ENCODE results near the gene ELF3. TPM values are rescaled to one million over a fixed set of nuclear protein-coding genes. Genes with fewer than 3 reads are reported as not detected.

The ELF3 gene
- total and polyA plus RNA-seq, 2 of the 4 experiments (the other 2 are of a cell fraction) = under 0.01 to 0.38 TPM

DNA sequence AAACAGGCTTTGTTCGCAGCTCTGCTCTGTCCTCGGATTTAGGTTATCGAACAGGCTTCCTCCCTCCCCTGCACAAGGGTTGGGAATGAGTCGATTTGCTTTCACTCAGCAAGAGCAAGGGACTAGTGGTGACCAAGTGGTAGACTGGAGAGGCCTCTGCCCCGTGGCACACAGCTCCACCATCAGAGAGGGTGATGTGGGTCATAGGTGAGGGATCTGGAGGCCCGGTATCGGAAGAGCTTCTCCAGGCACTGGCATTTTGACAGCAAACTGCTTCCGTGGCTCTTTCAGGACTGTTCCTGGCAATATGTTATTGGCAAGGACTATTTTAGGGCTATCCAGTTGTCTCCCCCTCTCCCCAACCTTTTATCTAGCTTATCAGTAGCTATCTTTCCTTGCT lies 3.1 kb upstream of the ELF3 start:
- no peak overlapping the region for H3K18ac ChIP-seq (ENCODE audit: low read depth, low read length)
- no peak overlapping the region for H3K4me3 ChIP-seq (ENCODE audit: insufficient read depth, low read depth, low read length)
- TF ChIP-seq RAD21 (IDR thresholded peaks at IDR 0.05; ENCODE audit: low read length) (no peak), RFX5 (IDR thresholded peaks at IDR 0.05; ENCODE audit: low read depth, low read length) (no peak), FOS (IDR thresholded peaks at IDR 0.05; ENCODE audit: low read depth, low read length) (no peak), SMC3 (IDR thresholded peaks at IDR 0.05; ENCODE audit: low read depth, low read length) (no peak), MXI1 (IDR thresholded peaks at IDR 0.05; ENCODE audit: borderline replicate concordance, low read depth, low read length) (no peak), CEBPB (IDR thresholded peaks at IDR 0.05; ENCODE audit: low read depth, low read length) (no peak), CHD1 (IDR thresholded peaks at IDR 0.05; ENCODE audit: low read depth, low read length) (no peak), MAZ (IDR thresholded peaks at IDR 0.05; ENCODE audit: borderline replicate concordance, low read depth, low read length) (no peak), MAFK (IDR thresholded peaks at IDR 0.05; ENCODE audit: low read depth, low read length) (no peak), POLR2A (IDR thresholded peaks at IDR 0.05; ENCODE audit: low read depth, low read length) (no peak), RCOR1 (IDR thresholded peaks at IDR 0.05; ENCODE audit: insufficient replicate concordance, low read length) (no peak), BHLHE40 (IDR thresholded peaks at IDR 0.05; ENCODE audit: low read depth, low read length) (no peak), NFE2L2 (IDR thresholded peaks at IDR 0.05; ENCODE audit: low read depth, low read length) (no peak)
- TF ChIP-seq, protein P1, sequence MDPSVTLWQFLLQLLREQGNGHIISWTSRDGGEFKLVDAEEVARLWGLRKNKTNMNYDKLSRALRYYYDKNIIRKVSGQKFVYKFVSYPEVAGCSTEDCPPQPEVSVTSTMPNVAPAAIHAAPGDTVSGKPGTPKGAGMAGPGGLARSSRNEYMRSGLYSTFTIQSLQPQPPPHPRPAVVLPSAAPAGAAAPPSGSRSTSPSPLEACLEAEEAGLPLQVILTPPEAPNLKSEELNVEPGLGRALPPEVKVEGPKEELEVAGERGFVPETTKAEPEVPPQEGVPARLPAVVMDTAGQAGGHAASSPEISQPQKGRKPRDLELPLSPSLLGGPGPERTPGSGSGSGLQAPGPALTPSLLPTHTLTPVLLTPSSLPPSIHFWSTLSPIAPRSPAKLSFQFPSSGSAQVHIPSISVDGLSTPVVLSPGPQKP (IDR thresholded peaks at IDR 0.05; ENCODE audit: borderline replicate concordance, low read depth, low read length) = no peak
- TF ChIP-seq, protein P2, sequence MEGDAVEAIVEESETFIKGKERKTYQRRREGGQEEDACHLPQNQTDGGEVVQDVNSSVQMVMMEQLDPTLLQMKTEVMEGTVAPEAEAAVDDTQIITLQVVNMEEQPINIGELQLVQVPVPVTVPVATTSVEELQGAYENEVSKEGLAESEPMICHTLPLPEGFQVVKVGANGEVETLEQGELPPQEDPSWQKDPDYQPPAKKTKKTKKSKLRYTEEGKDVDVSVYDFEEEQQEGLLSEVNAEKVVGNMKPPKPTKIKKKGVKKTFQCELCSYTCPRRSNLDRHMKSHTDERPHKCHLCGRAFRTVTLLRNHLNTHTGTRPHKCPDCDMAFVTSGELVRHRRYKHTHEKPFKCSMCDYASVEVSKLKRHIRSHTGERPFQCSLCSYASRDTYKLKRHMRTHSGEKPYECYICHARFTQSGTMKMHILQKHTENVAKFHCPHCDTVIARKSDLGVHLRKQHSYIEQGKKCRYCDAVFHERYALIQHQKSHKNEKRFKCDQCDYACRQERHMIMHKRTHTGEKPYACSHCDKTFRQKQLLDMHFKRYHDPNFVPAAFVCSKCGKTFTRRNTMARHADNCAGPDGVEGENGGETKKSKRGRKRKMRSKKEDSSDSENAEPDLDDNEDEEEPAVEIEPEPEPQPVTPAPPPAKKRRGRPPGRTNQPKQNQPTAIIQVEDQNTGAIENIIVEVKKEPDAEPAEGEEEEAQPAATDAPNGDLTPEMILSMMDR (conservative IDR thresholded peaks at IDR 0.05; ENCODE audit: low read depth, low read length) = no peak
- TF ChIP-seq, protein P3, sequence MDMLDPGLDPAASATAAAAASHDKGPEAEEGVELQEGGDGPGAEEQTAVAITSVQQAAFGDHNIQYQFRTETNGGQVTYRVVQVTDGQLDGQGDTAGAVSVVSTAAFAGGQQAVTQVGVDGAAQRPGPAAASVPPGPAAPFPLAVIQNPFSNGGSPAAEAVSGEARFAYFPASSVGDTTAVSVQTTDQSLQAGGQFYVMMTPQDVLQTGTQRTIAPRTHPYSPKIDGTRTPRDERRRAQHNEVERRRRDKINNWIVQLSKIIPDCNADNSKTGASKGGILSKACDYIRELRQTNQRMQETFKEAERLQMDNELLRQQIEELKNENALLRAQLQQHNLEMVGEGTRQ (IDR thresholded peaks at IDR 0.05; ENCODE audit: low read depth, low read length) = no peak
- H3K36me3 ChIP-seq (ENCODE audit: control insufficient read depth, insufficient read depth, low read length) = peaks cover 32% of the 10 kb centered on the region
- no peaks in the 10 kb centered on the region for H4K20me1 ChIP-seq (ENCODE audit: insufficient read depth, low read length)
- no peak overlapping the region for H3K14ac ChIP-seq (replicated peaks; ENCODE audit: low read depth, low read length)
- CTCF ChIA-PET = interaction anchor here (0.7 to 1.4 kb wide), 2 partner anchors 111 to 112 kb away, joined by 3 to 4 read pairs; no protein-coding TSS in a partner anchor
- no peaks in the 10 kb centered on the region; the same call in 1 of the 2 replicates for H3K9me1 ChIP-seq (ENCODE audit: insufficient read depth, low read length)
- H2BK5ac ChIP-seq (ENCODE audit: low read depth, low read length, poor library complexity, severe bottlenecking) = no peak overlapping the region
- dilution Hi-C loops (cut with HindIII; ENCODE audit: low sequenced_read_pairs, unreplicated experiment) (no loop called here), in situ Hi-C loops (cut with MboI; ENCODE audit: low sequenced_read_pairs) (no loop called here), intact Hi-C loops (cut with micrococcal nuclease) (loop anchor here (5.0 kb wide), 1 partner anchor 130 kb away; no protein-coding TSS in a partner anchor)
- H3K56ac ChIP-seq (ENCODE audit: extremely low read depth, insufficient read depth, low read length) = no peak overlapping the region
- no peak overlapping the region for H4K8ac ChIP-seq (ENCODE audit: low read depth in 2 of 2, low read length in 2 of 2)
- no peak overlapping the region for H3K23ac ChIP-seq (ENCODE audit: low read depth, low read length)
- no CpG with 5 or more reads among the region's 8 CpGs for WGBS, 2 experiments (ENCODE audit: extremely low coverage in 2 of 2, insufficient read length in 1 of 2)
- no peak overlapping the region for H3K9ac ChIP-seq (ENCODE audit: low read depth, low read length)
- no peak overlapping the region for H3K27ac ChIP-seq (ENCODE audit: insufficient read depth, low read length)
- POLR2A ChIA-PET (ENCODE audit: unreplicated experiment) = no interaction called here
- no peak for DNase-seq
- H3K4me1 ChIP-seq (ENCODE audit: control insufficient read depth, insufficient read depth, low read length) = peaks cover 2% of the 10 kb centered on the region; the same call in 1 of the 2 replicates
- no peak overlapping the region for H2AK5ac ChIP-seq (ENCODE audit: low read depth, low read length)
- H4K91ac ChIP-seq (ENCODE audit: insufficient read depth, low read depth, low read length) = no peak overlapping the region
- no peak overlapping the region for H2BK20ac ChIP-seq (ENCODE audit: low read depth, low read length)
- H2BK15ac ChIP-seq (ENCODE audit: low read depth, low read length) = no peak overlapping the region
- no peak overlapping the region for H3K4ac ChIP-seq (ENCODE audit: low read depth, low read length)
- no peaks in the 10 kb centered on the region for H3K9me3 ChIP-seq (ENCODE audit: control insufficient read depth, insufficient read depth, low read length)
- H3K27me3 ChIP-seq (ENCODE audit: control insufficient read depth, insufficient read depth, low read length) = 0 out of 2 replicates have a peak, but pooled peaks cover 2% of the 10 kb centered on the region
- no peak overlapping the region for H2AFZ ChIP-seq (replicated peaks; ENCODE audit: low read length, poor library complexity)
- H2AK9ac ChIP-seq (replicated peaks; ENCODE audit: low read depth, low read length, poor library complexity) = no peak overlapping the region
- no peak for ATAC-seq (ENCODE audit: low read depth)
- no TSS peak for BruUV-seq (replicated peaks)
- no peak overlapping the region for H3K4me2 ChIP-seq (ENCODE audit: low read depth, low read length)
- H3K79me1 ChIP-seq (ENCODE audit: low read depth in 1 of 2, low read length in 2 of 2) = no peaks in the 10 kb centered on the region
- no peak overlapping the region for H4K5ac ChIP-seq (ENCODE audit: low read depth, low read length)
- H2BK120ac ChIP-seq (ENCODE audit: low read depth, low read length) = no peak overlapping the region
